ENCODE data around the gene TMEM63A. TPM values are rescaled to one million over a fixed set of nuclear protein-coding genes. Genes with fewer than 3 reads are reported as not detected.

TMEM63A gene
- polyA plus RNA-seq, 1 donor (not counting 4 experiments of a cell fraction or from before 2014, with no cell fraction given): 16.5 TPM

DNA sequence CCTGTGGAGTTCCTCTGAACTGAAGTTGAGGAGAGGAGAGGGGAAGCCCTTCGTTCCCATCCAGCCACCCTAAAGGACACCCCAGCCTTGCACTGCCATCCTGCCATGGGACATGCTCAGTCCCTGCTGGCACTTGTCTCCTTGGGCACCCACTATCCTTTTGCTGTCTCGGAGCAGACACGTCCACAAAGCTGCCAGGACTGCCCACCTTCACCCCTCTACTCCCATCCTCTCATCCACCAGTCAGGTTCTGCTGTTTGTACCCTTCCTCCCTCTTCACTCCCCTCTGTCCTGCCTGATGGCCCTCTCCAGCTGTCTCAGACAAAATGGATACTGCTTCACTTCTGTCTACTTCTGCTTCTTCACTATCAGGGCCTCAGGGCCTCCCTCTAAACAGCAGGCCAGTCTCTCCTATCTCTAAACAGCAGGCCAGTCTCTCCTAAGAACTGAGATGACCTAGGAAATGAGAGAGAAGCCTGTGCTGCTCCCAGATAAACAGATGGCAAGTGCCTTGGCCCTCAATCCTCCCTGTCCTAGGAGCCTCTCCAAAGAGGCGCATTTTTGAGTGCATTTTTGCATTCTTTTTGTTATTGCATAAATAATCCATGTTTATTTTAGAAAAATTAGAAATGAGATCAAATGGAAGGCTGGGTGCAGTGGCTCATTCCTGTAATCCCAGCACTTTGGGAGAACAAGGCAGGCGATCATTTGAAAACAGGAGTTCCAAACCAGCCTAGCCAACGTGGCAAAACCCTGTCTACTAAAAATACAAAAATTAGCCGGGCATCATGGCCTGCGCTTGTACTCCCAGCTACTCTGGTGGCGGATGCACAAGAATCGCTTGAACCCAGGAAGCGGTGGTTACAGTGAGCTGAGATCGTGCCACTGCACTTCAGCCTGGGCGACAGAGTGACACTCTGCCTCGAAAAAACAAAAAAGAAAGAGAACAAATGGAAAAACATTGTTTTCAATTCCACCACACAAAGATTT is 46.3 kb upstream of the TMEM63A start:
- Histone ChIP-seq H2AFZ (ENCODE audit: control insufficient read depth, low read length) (peak overlapping the region; percentile 36), H3K4me3 (ENCODE audit: control insufficient read depth in 2 of 3, extremely low read depth in 1 of 3, insufficient read depth in 2 of 3, low read depth in 1 of 3, low read length in 3 of 3) (no peak overlapping the region), H3K9me3 (ENCODE audit: control insufficient read depth, low read depth, low read length) (no peaks in the 10 kb centered on the region), H3K4me1 (ENCODE audit: control insufficient read depth, extremely low read depth, insufficient read depth, low read length) (peaks cover 2% of the 10 kb centered on the region), H3K27me3 (ENCODE audit: control insufficient read depth, extremely low read depth, insufficient read depth, low read length) (no peaks in the 10 kb centered on the region), H3K27ac (ENCODE audit: control insufficient read depth, insufficient read depth, low read length) (no peak overlapping the region), H3K36me3 (ENCODE audit: control insufficient read depth in 2 of 2, extremely low read depth in 1 of 2, insufficient read depth in 2 of 2, low read length in 2 of 2) (no peaks in the 10 kb centered on the region), H3K79me2 (ENCODE audit: control insufficient read depth, insufficient read depth, low read length) (peaks cover 3% of the 10 kb centered on the region), H3K4me2 (ENCODE audit: control insufficient read depth, extremely low read depth, insufficient read depth, low read depth, low read length) (no peak overlapping the region), H3K9ac (ENCODE audit: control insufficient read depth, extremely low read depth, insufficient read depth, low read length) (no peak overlapping the region), H4K20me1 (ENCODE audit: control insufficient read depth, extremely low read depth, insufficient read depth, low read length) (no peaks in the 10 kb centered on the region), H3K9me1 (ENCODE audit: control insufficient read depth, extremely low read depth, insufficient read depth, low read length) (no peaks in the 10 kb centered on the region)
- no peak for DNase-seq (ENCODE audit: low read depth, low spot score)
- no peak for TF ChIP-seq EZH2 (IDR thresholded peaks at IDR 0.05; ENCODE audit: low read length)
- no peak for TF ChIP-seq CTCF (optimal IDR thresholded peaks at IDR 0.05 in 1 of 3, IDR thresholded peaks at IDR 0.05 in 1 of 3, conservative IDR thresholded peaks at IDR 0.05 in 1 of 3; ENCODE audit: extremely low read depth in 1 of 3, insufficient read depth in 2 of 3, low read length in 3 of 3)
- no peak for FAIRE-seq
- dilution Hi-C loops (cut with MboI; ENCODE audit: extremely low pct_ligation_motif_present, low sequenced_read_pairs): no loop called here

- Histone ChIP-seq H3K4me3 (ENCODE audit: control insufficient read depth in 2 of 3, extremely low read depth in 1 of 3, insufficient read depth in 2 of 3, low read depth in 1 of 3, low read length in 3 of 3) (no peak overlapping the region), H3K27ac (ENCODE audit: control insufficient read depth, insufficient read depth, low read length) (no peak overlapping the region), H3K4me2 (ENCODE audit: control insufficient read depth, extremely low read depth, insufficient read depth, low read depth, low read length) (no peak overlapping the region), H2AFZ (ENCODE audit: control insufficient read depth, low read length) (peak overlapping the region; percentile 8), H3K9ac (ENCODE audit: control insufficient read depth, extremely low read depth, insufficient read depth, low read length) (no peak overlapping the region), H3K9me1 (ENCODE audit: control insufficient read depth, extremely low read depth, insufficient read depth, low read length) (peaks cover 5% of the 10 kb centered on the region), H3K36me3 (ENCODE audit: control insufficient read depth in 2 of 2, extremely low read depth in 1 of 2, insufficient read depth in 2 of 2, low read length in 2 of 2) (peaks cover 1 to 5% of the 10 kb centered on the region in 2 experiments), H3K9me3 (ENCODE audit: control insufficient read depth, low read depth, low read length) (no peaks in the 10 kb centered on the region), H3K79me2 (ENCODE audit: control insufficient read depth, insufficient read depth, low read length) (peaks cover 11% of the 10 kb centered on the region), H4K20me1 (ENCODE audit: control insufficient read depth, extremely low read depth, insufficient read depth, low read length) (peaks cover 3% of the 10 kb centered on the region), H3K27me3 (ENCODE audit: control insufficient read depth, extremely low read depth, insufficient read depth, low read length) (no peaks in the 10 kb centered on the region), H3K4me1 (ENCODE audit: control insufficient read depth, extremely low read depth, insufficient read depth, low read length) (peaks cover 17% of the 10 kb centered on the region)
- FAIRE-seq (no peak), DNase-seq (ENCODE audit: low read depth, low spot score) (no peak)
- dilution Hi-C loops (cut with MboI; ENCODE audit: extremely low pct_ligation_motif_present, low sequenced_read_pairs): no loop called here
- TF ChIP-seq CTCF (optimal IDR thresholded peaks at IDR 0.05 in 1 of 3, IDR thresholded peaks at IDR 0.05 in 1 of 3, conservative IDR thresholded peaks at IDR 0.05 in 1 of 3; ENCODE audit: extremely low read depth in 1 of 3, insufficient read depth in 2 of 3, low read length in 3 of 3): no peak
- TF ChIP-seq EZH2 (IDR thresholded peaks at IDR 0.05; ENCODE audit: low read length): no peak
These were observed 44.5 kb upstream of the TMEM63A start for GRCh38 chr1:225926551-225927113.

All from keratinocyte (primary cell).